HEK293 (cell line): Measurements from ENCODE around the gene INSYN2B.

ENCODE experiments used
- CTCF ChIA-PET: fragments of 350-600 bp; formaldehyde crosslinking; extraction: SDS; loops from one replicate; lab custom pipeline; 2021; ENCODE audit warnings: antibody characterized with exemption; lab: Yijun Ruan, JAX
- POLR2A ChIA-PET: fragments of 300-600 bp; formaldehyde crosslinking; extraction: SDS; loops from one replicate; lab custom pipeline; 2020; ENCODE audit warnings: antibody characterized with exemption, inconsistent platforms; lab: Yijun Ruan, JAX
- H3K27ac ChIP-seq: fragments of 200-500 bp; sonication (Bioruptor generic); 2 replicates; pipeline ENCODE4 v1.5.1; 2014; ENCODE audit warnings: low read depth, low read length, control low read depth, inconsistent platforms; ENCODE audit errors: extremely low read depth
- H3K36me3 ChIP-seq, 2 experiments: fragments of 200-500 bp in 1 of 2; sonication (Bioruptor generic) in 1 of 2; 1 replicate in 1 of 2; 2 replicates in 1 of 2; pipeline ENCODE4 v1.5.1; 2014 to 2017; ENCODE audit warnings: inconsistent platforms in 2 of 2, low read length in 2 of 2; ENCODE audit not compliant: control insufficient read depth in 2 of 2, insufficient read depth in 1 of 2
- H3K4me1 ChIP-seq: fragments of 200-500 bp; sonication (Bioruptor generic); 2 replicates; pipeline ENCODE4 v1.5.1; 2014; ENCODE audit warnings: mild to moderate bottlenecking, low read length, inconsistent platforms; ENCODE audit not compliant: control insufficient read depth, insufficient read depth
- H3K4me3 ChIP-seq: 2 replicates; pipeline ENCODE4 v1.5.1; 2011; ENCODE audit warnings: low read depth, mild to moderate bottlenecking, control low read depth, low read length, moderate library complexity
- H3K9me3 ChIP-seq: fragments of 200-500 bp; sonication (Bioruptor generic); 2 replicates; pipeline ENCODE4 v1.5.1; 2014; ENCODE audit warnings: low read depth, low read length, inconsistent platforms; ENCODE audit not compliant: control insufficient read depth, insufficient read depth
- BCL11A ChIP-seq: fragments of 450-650 bp; formaldehyde crosslinking; IDR thresholded peaks from 2 replicates; pipeline ENCODE4 v1.5.1; 2016; ENCODE audit warnings: low read depth, missing biosample characterization, missing genetic modification characterization
- GLI4 ChIP-seq: fragments of 450-650 bp; formaldehyde crosslinking; IDR thresholded peaks from 2 replicates; pipeline ENCODE4 v1.5.1; 2016; ENCODE audit warnings: missing biosample characterization, missing genetic modification characterization
- KLF1 ChIP-seq: fragments of 450-650 bp; formaldehyde crosslinking; IDR thresholded peaks from 2 replicates; pipeline ENCODE4 v1.5.1; 2016; ENCODE audit warnings: missing biosample characterization, missing genetic modification characterization
- KLF10 ChIP-seq: fragments of 450-650 bp; IDR thresholded peaks from 2 replicates; pipeline ENCODE4 v1.5.1; 2018; ENCODE audit warnings: missing biosample characterization, mild to moderate bottlenecking, missing genetic modification characterization
- MYNN ChIP-seq: fragments of 450-650 bp; formaldehyde crosslinking; IDR thresholded peaks from 2 replicates; pipeline ENCODE4 v1.5.1; 2016; ENCODE audit warnings: missing biosample characterization, missing genetic modification characterization, borderline replicate concordance
- ZFP41 ChIP-seq: fragments of 450-650 bp; formaldehyde crosslinking; IDR thresholded peaks from 2 replicates; pipeline ENCODE4 v1.5.1; 2016; ENCODE audit warnings: missing biosample characterization, missing genetic modification characterization, borderline replicate concordance
- ZNF19 ChIP-seq: fragments of 450-650 bp; formaldehyde crosslinking; IDR thresholded peaks from 2 replicates; pipeline ENCODE4; 2016; ENCODE audit warnings: missing biosample characterization, missing genetic modification characterization, low read depth
- ZNF23 ChIP-seq: fragments of 450-650 bp; formaldehyde crosslinking; IDR thresholded peaks from 2 replicates; pipeline ENCODE4 v1.5.1; 2016; ENCODE audit warnings: missing biosample characterization, missing genetic modification characterization, borderline replicate concordance
- ZNF324 ChIP-seq: fragments of 450-650 bp; formaldehyde crosslinking; IDR thresholded peaks from 2 replicates; pipeline ENCODE4 v1.5.1; 2016; ENCODE audit warnings: missing biosample characterization, missing genetic modification characterization
- ZNF596 ChIP-seq: fragments of 450-650 bp; IDR thresholded peaks from 2 replicates; pipeline ENCODE4 v1.5.0; 2018; ENCODE audit warnings: missing biosample characterization, mild to moderate bottlenecking, missing genetic modification characterization, moderate library complexity
- TF ChIP-seq, protein P1 (sequence below): fragments of 450-650 bp; IDR thresholded peaks from 2 replicates; pipeline ENCODE4 v1.5.1; 2018; ENCODE audit warnings: missing biosample characterization, mild to moderate bottlenecking, missing genetic modification characterization
- TF ChIP-seq, protein P2 (sequence below): fragments of 450-650 bp; formaldehyde crosslinking; IDR thresholded peaks from 2 replicates; pipeline ENCODE4; 2016; ENCODE audit warnings: missing biosample characterization, missing genetic modification characterization
- TF ChIP-seq, protein P3 (sequence below): fragments of 450-650 bp; formaldehyde crosslinking; IDR thresholded peaks from 2 replicates; pipeline ENCODE4 v1.5.1; 2016; ENCODE audit warnings: missing biosample characterization, missing genetic modification characterization
- TF ChIP-seq, protein P4 (sequence below): fragments of 450-650 bp; formaldehyde crosslinking; IDR thresholded peaks from 2 replicates; pipeline ENCODE4 v1.5.1; 2016; ENCODE audit warnings: missing biosample characterization, missing genetic modification characterization, borderline replicate concordance
- TF ChIP-seq, protein P5 (sequence below): fragments of 450-650 bp; formaldehyde crosslinking; IDR thresholded peaks from 2 replicates; pipeline ENCODE4 v1.5.1; 2016; ENCODE audit warnings: missing biosample characterization, missing genetic modification characterization

The INSYN2B gene

DNA sequence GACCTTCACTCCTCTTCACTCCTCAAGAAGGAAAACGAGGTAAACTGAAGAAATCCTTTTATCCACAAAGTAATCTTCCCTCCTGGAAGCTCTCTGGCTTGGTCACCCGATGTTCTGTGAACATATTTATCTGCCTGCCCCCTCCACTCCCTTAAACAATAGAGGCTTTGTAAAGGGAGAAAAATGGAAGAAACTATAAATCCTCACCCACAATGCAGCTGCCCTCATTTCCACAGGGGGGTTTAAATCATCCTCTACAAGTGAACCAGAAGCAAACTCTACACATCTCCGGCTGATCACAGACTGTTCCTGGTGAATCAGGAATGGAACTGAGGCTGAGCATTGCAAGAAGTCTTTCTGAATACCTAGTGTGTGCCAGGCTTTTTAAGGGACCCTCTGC is 7.2 kb downstream of the INSYN2B start:
- POLR2A ChIA-PET = no interaction called here
- TF ChIP-seq KLF10 (tag by site-specific recombination) (no peak), ZNF324 (tag by site-specific recombination) (no peak), MYNN (tag by site-specific recombination) (no peak), BCL11A (no peak), ZNF596 (tag by site-specific recombination) (no peak), KLF1 (tag by site-specific recombination) (no peak), GLI4 (tag by site-specific recombination) (no peak), ZFP41 (tag by site-specific recombination) (no peak), ZNF19 (tag by site-specific recombination) (no peak)
- TF ChIP-seq, protein P1, sequence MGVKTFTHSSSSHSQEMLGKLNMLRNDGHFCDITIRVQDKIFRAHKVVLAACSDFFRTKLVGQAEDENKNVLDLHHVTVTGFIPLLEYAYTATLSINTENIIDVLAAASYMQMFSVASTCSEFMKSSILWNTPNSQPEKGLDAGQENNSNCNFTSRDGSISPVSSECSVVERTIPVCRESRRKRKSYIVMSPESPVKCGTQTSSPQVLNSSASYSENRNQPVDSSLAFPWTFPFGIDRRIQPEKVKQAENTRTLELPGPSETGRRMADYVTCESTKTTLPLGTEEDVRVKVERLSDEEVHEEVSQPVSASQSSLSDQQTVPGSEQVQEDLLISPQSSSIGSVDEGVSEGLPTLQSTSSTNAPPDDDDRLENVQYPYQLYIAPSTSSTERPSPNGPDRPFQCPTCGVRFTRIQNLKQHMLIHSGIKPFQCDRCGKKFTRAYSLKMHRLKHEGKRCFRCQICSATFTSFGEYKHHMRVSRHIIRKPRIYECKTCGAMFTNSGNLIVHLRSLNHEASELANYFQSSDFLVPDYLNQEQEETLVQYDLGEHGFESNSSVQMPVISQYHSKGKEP = no peak
- TF ChIP-seq, protein P2, sequence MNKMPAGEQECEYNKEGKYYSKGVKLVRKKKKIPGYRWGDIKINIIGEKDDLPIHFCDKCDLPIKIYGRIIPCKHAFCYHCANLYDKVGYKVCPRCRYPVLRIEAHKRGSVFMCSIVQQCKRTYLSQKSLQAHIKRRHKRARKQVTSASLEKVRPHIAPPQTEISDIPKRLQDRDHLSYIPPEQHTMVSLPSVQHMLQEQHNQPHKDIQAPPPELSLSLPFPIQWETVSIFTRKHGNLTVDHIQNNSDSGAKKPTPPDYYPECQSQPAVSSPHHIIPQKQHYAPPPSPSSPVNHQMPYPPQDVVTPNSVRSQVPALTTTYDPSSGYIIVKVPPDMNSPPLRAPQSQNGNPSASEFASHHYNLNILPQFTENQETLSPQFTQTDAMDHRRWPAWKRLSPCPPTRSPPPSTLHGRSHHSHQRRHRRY (tag by site-specific recombination) = no peak
- TF ChIP-seq, protein P3, sequence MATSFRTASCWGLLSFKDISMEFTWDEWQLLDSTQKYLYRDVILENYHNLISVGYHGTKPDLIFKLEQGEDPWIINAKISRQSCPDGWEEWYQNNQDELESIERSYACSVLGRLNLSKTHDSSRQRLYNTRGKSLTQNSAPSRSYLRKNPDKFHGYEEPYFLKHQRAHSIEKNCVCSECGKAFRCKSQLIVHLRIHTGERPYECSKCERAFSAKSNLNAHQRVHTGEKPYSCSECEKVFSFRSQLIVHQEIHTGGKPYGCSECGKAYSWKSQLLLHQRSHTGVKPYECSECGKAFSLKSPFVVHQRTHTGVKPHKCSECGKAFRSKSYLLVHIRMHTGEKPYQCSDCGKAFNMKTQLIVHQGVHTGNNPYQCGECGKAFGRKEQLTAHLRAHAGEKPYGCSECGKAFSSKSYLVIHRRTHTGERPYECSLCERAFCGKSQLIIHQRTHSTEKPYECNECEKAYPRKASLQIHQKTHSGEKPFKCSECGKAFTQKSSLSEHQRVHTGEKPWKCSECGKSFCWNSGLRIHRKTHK (tag by site-specific recombination) = no peak
- CTCF ChIA-PET = interaction anchor here (5.7 kb wide), 1 partner anchor 7 kb away, joined by 59 read pairs; the partner anchor contains the start of gene INSYN2B
- no peaks in the 10 kb centered on the region for H3K9me3 ChIP-seq
- no peaks in the 10 kb centered on the region for H3K36me3 ChIP-seq
- H3K4me1 ChIP-seq = no peaks in the 10 kb centered on the region
- H3K27ac ChIP-seq = no peak overlapping the region
- H3K4me3 ChIP-seq = no peak overlapping the region

DNA sequence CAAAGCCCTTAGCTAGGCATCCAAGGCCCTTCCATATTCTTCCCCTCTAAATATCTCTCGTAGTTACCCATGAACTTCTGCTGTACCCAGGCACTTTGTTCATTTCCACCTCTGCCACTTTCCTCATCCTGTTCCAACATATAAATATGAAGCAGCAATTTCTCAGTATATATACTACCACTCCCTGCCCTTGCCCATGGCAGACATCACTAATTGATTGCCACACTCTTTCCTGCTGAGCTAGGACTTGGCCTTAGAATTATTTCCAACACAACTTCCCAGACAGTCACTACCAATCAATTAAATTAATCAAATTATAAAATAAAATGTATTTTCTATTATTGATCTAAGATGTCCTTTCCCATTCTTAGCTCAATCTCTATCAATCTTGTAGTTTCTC is 8.5 kb downstream of the INSYN2B start:
- no peaks in the 10 kb centered on the region for H3K9me3 ChIP-seq
- no peak overlapping the region for H3K4me3 ChIP-seq
- ChIA-PET POLR2A (interaction anchor here (0.8 kb wide), 1 partner anchor 52 kb away, joined by 4 read pairs; no protein-coding TSS in a partner anchor), CTCF (interaction anchor here (0.8 to 5.7 kb wide), 4 partner anchors 8 to 270 kb away, joined by 3 to 59 read pairs (median 4); partner anchors contain the start of gene INSYN2B)
- no peaks in the 10 kb centered on the region for H3K36me3 ChIP-seq
- TF ChIP-seq, protein P4, sequence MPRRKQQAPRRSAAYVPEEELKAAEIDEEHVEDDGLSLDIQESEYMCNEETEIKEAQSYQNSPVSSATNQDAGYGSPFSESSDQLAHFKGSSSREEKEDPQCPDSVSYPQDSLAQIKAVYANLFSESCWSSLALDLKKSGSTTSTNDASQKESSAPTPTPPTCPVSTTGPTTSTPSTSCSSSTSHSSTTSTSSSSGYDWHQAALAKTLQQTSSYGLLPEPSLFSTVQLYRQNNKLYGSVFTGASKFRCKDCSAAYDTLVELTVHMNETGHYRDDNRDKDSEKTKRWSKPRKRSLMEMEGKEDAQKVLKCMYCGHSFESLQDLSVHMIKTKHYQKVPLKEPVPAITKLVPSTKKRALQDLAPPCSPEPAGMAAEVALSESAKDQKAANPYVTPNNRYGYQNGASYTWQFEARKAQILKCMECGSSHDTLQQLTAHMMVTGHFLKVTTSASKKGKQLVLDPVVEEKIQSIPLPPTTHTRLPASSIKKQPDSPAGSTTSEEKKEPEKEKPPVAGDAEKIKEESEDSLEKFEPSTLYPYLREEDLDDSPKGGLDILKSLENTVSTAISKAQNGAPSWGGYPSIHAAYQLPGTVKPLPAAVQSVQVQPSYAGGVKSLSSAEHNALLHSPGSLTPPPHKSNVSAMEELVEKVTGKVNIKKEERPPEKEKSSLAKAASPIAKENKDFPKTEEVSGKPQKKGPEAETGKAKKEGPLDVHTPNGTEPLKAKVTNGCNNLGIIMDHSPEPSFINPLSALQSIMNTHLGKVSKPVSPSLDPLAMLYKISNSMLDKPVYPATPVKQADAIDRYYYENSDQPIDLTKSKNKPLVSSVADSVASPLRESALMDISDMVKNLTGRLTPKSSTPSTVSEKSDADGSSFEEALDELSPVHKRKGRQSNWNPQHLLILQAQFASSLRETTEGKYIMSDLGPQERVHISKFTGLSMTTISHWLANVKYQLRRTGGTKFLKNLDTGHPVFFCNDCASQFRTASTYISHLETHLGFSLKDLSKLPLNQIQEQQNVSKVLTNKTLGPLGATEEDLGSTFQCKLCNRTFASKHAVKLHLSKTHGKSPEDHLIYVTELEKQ = no peak
- TF ChIP-seq ZNF23 = peak; percentile 82; the same call in 1 of the 2 replicates
- TF ChIP-seq, protein P5, sequence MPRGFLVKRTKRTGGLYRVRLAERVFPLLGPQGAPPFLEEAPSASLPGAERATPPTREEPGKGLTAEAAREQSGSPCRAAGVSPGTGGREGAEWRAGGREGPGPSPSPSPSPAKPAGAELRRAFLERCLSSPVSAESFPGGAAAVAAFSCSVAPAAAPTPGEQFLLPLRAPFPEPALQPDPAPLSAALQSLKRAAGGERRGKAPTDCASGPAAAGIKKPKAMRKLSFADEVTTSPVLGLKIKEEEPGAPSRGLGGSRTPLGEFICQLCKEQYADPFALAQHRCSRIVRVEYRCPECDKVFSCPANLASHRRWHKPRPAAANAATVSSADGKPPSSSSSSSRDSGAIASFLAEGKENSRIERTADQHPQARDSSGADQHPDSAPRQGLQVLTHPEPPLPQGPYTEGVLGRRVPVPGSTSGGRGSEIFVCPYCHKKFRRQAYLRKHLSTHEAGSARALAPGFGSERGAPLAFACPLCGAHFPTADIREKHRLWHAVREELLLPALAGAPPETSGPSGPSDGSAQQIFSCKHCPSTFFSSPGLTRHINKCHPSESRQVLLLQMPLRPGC (tag by site-specific recombination) = no peak
- H3K27ac ChIP-seq = no peak overlapping the region
- no peaks in the 10 kb centered on the region for H3K4me1 ChIP-seq
